Smooth muscle cell (in vitro differentiated cells): ENCODE measurements around the gene RUFY3. TPM values are rescaled to one million over a fixed set of nuclear protein-coding genes. Genes with fewer than 3 reads are reported as not detected.

ENCODE experiments used
- DNase-seq: peaks from one replicate; lab custom pipeline; 2025; ENCODE audit not compliant: unreplicated experiment; lab: John Stamatoyannopoulos, UW
- H2AFZ ChIP-seq: fragments of 200-600 bp; sonication (generic); 2 replicates; pipeline ENCODE4 v1.6.0; 2016; ENCODE audit warnings: antibody characterized with exemption, low read depth, mild to moderate bottlenecking
- H3F3A ChIP-seq: fragments of 200-600 bp; sonication (generic); 2 replicates; pipeline ENCODE4 v1.6.0; 2017; ENCODE audit warnings: antibody characterized with exemption, low read depth
- H3K27ac ChIP-seq: fragments of 200-600 bp; sonication (generic); 2 replicates; pipeline ENCODE4 v1.5.1; 2016; ENCODE audit warnings: low read depth, mild to moderate bottlenecking
- H3K27me3 ChIP-seq: fragments of 200-600 bp; sonication (generic); 2 replicates; pipeline ENCODE4 v1.6.1; 2016; ENCODE audit warnings: low read depth, mild to moderate bottlenecking
- H3K36me3 ChIP-seq: fragments of 200-600 bp; sonication (generic); 2 replicates; pipeline ENCODE4 v1.5.1; 2016; ENCODE audit warnings: low read depth
- H3K4me1 ChIP-seq: fragments of 200-600 bp; sonication (generic); 2 replicates; pipeline ENCODE4 v1.5.1; 2016; ENCODE audit warnings: low read depth
- H3K4me2 ChIP-seq: fragments of 200-600 bp; sonication (generic); 2 replicates; pipeline ENCODE4 v1.6.0; 2016; ENCODE audit warnings: mild to moderate bottlenecking
- H3K4me3 ChIP-seq: fragments of 200-600 bp; sonication (generic); 2 replicates; pipeline ENCODE4 v1.5.1; 2016; ENCODE audit warnings: mild to moderate bottlenecking
- H3K79me2 ChIP-seq: fragments of 200-600 bp; sonication (generic); 2 replicates; pipeline ENCODE4 v1.6.0; 2016; ENCODE audit warnings: low read depth, mild to moderate bottlenecking
- H3K9ac ChIP-seq: fragments of 200-600 bp; sonication (generic); 2 replicates; pipeline ENCODE4 v1.6.0; 2016; ENCODE audit warnings: low read depth
- H3K9me3 ChIP-seq: fragments of 200-600 bp; sonication (generic); replicated peaks from 2 replicates; pipeline ENCODE4 v1.5.1; 2016; ENCODE audit warnings: low read depth
- H4K20me1 ChIP-seq: fragments of 200-600 bp; sonication (generic); 2 replicates; pipeline ENCODE4 v1.6.0; 2016; ENCODE audit warnings: low read depth
- WGBS: methylation state at CpG from one replicate; pipeline ENCODE4 v1.1.7; 2016; ENCODE audit warnings: low lambda C conversion rate; 5-methylcytosine and 5-hydroxymethylcytosine counted together
- polyA plus RNA-seq: library from polyadenylated mRNA; unstranded; fragments of >200 nt; fragmentation: Nextera tagmentation; extraction: Ambion mirVana; gene quantifications from 2 replicates; pipeline ENCODE4 v1.2.1, GENCODE V29; 2016
- total RNA-seq: library from RNA; depleted of rRNA; stranded (reverse); fragments of >200 nt; gene quantifications from 2 replicates; pipeline ENCODE4 v1.2.3, GENCODE V29; 2014
- TF ChIP-seq, protein P1 (sequence below): fragments of 200-600 bp; sonication (generic); IDR thresholded peaks from 2 replicates; pipeline ENCODE4 v1.5.1; 2017; ENCODE audit warnings: borderline replicate concordance, mild to moderate bottlenecking, antibody characterized with exemption; ENCODE audit not compliant: insufficient read depth, poor library complexity, severe bottlenecking

RUFY3 gene
- total and polyA plus RNA-seq, 2 experiments from 2014 or later: 22.2 to 49.2 TPM

DNA sequence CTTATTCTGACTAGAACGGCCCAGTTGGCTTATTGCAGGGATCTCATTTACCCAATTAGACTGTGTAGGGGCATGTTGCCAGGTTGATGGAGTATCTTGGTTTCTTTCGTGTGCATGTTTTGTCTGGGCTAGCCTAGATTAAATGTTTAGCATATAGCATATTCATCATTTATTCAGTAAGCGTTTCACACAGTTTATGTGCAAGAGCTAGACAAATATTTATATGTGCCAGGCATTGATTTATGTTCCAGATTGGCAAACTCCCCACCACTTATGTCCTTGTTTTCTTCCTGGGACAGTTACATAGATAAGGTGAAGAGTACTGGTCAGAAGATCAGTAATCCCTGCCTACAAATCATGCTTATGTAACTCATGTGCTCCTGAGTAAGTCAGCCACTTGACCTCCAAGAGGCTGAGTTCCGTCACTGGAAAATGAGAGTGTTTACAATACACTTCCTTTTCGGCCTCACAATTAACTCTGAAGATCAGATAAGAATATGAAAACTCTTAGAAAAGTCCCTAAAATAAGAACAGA, 57.2 kb downstream of the RUFY3 start:
- TF ChIP-seq, protein P1, sequence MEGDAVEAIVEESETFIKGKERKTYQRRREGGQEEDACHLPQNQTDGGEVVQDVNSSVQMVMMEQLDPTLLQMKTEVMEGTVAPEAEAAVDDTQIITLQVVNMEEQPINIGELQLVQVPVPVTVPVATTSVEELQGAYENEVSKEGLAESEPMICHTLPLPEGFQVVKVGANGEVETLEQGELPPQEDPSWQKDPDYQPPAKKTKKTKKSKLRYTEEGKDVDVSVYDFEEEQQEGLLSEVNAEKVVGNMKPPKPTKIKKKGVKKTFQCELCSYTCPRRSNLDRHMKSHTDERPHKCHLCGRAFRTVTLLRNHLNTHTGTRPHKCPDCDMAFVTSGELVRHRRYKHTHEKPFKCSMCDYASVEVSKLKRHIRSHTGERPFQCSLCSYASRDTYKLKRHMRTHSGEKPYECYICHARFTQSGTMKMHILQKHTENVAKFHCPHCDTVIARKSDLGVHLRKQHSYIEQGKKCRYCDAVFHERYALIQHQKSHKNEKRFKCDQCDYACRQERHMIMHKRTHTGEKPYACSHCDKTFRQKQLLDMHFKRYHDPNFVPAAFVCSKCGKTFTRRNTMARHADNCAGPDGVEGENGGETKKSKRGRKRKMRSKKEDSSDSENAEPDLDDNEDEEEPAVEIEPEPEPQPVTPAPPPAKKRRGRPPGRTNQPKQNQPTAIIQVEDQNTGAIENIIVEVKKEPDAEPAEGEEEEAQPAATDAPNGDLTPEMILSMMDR: no peak
- no peak overlapping the region for H3K9ac ChIP-seq
- WGBS: 77% methylated on average over 5 of the region's 5 CpGs
- H3K4me3 ChIP-seq: no peak overlapping the region
- H3K27ac ChIP-seq: no peak overlapping the region
- no peak overlapping the region for H2AFZ ChIP-seq
- H3K4me2 ChIP-seq: no peak overlapping the region
- H3K9me3 ChIP-seq: no peaks in the 10 kb centered on the region
- H3K79me2 ChIP-seq: no peaks in the 10 kb centered on the region
- no peak for DNase-seq
- no peaks in the 10 kb centered on the region for H3K27me3 ChIP-seq
- no peaks in the 10 kb centered on the region for H3K4me1 ChIP-seq
- no peaks in the 10 kb centered on the region for H4K20me1 ChIP-seq
- no peaks in the 10 kb centered on the region for H3F3A ChIP-seq
- no peaks in the 10 kb centered on the region for H3K36me3 ChIP-seq

DNA sequence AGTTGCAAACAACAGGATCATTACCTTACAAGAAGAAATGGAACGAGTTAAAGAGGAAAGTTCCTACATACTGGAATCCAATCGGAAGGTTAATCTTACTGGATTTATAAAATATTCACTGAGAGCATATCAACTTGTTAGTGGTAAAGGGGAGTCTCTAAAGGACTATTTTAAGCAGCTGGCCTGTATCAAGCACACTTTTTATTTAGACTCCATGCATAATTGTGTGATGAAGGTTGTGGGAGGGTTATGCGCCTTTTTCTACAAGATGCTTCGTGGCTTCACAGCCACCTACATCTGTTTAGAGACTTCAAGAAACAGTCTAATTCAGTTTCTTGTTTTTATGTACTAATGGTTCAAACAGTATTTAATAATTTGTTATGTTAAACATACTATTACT, 61.3 kb downstream of the RUFY3 start:
- WGBS: 98% methylated on average over 4 of the region's 4 CpGs
- no peaks in the 10 kb centered on the region for H3K4me1 ChIP-seq
- TF ChIP-seq, protein P1: no peak

DNA sequence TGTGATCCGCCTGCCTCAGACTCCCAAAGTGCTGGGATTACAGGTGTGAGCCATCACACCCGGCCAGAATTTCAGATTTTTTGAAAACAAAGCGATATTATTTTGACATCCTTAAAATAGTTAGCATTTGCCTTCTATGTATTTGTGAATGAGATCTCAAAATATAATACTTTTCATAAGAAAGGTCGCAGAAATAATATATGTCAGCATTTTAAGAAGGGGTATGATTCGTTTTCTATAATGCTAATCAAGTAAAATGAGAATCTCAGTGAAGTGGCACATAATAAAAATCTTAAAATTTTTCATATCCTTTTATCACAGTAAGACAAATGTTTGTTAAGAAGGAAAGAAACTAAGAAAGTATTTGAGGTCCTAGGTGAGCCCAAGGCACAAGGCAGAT, 65.7 kb downstream of the RUFY3 start:
- Histone ChIP-seq H3K9ac (no peak overlapping the region), H3K27me3 (no peaks in the 10 kb centered on the region), H3K4me3 (no peak overlapping the region), H2AFZ (no peak overlapping the region), H3F3A (no peaks in the 10 kb centered on the region), H3K79me2 (no peaks in the 10 kb centered on the region), H4K20me1 (no peaks in the 10 kb centered on the region), H3K36me3 (peaks cover 28% of the 10 kb centered on the region), H3K4me2 (no peak overlapping the region), H3K4me1 (no peaks in the 10 kb centered on the region), H3K27ac (no peak overlapping the region), H3K9me3 (no peaks in the 10 kb centered on the region)
- WGBS: over 99% methylated on average over 5 of the region's 5 CpGs
- TF ChIP-seq, protein P1: no peak
- DNase-seq: no peak

More for the DNA sequence above, 61.3 kb downstream of the RUFY3 start:
- no peaks in the 10 kb centered on the region for H4K20me1 ChIP-seq
- H3F3A ChIP-seq: no peaks in the 10 kb centered on the region
- H3K9me3 ChIP-seq: no peaks in the 10 kb centered on the region
- no peak overlapping the region for H3K4me3 ChIP-seq
- H3K79me2 ChIP-seq: no peaks in the 10 kb centered on the region
- H3K9ac ChIP-seq: no peak overlapping the region
- DNase-seq: no peak
- H3K27ac ChIP-seq: no peak overlapping the region
- H3K4me2 ChIP-seq: no peak overlapping the region
- H3K27me3 ChIP-seq: no peaks in the 10 kb centered on the region
- peaks cover 13% of the 10 kb centered on the region for H3K36me3 ChIP-seq
- no peak overlapping the region for H2AFZ ChIP-seq

DNA sequence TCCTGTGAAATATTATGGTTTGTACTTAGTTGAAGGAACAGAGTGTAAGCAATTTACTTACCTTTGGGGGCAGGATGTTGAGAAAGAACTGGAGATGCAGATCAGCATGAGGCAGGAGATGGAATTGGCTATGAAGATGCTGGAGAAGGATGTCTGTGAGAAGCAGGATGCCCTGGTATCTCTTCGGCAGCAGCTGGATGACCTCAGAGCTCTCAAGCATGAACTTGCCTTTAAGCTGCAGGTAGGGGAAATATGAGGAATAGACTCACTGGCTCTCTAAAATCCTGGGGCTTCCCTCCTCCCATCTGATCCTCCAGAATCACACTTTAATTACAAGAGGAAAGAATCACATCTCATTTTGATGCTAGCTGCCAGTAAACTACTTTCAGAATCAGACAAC, 67.0 kb downstream of the RUFY3 start:
- H2AFZ ChIP-seq: no peak overlapping the region
- no peak overlapping the region for H3K4me2 ChIP-seq
- TF ChIP-seq, protein P1: no peak
- no peak overlapping the region for H3K9ac ChIP-seq
- H3K36me3 ChIP-seq: peaks cover 28% of the 10 kb centered on the region
- no peaks in the 10 kb centered on the region for H3K27me3 ChIP-seq
- H4K20me1 ChIP-seq: no peaks in the 10 kb centered on the region
- no peaks in the 10 kb centered on the region for H3K9me3 ChIP-seq
- WGBS: 81% methylated on average over 1 of the region's 1 CpG
- no peaks in the 10 kb centered on the region for H3K4me1 ChIP-seq
- DNase-seq: no peak
- H3K4me3 ChIP-seq: no peak overlapping the region
- H3K79me2 ChIP-seq: no peaks in the 10 kb centered on the region
- H3K27ac ChIP-seq: no peak overlapping the region
- H3F3A ChIP-seq: no peaks in the 10 kb centered on the region
